Body of pancreas (tissue), 4 donors: ENCODE measurements around the gene GLTP.

Source experiments
- CTCF ChIP-seq, 7 experiments: fragments of 450-650 bp in 4 of 7; fragments of 200-600 bp in 3 of 7; sonication (generic) in 3 of 7; IDR thresholded peaks; one replicate each; pipeline ENCODE4 v1.5.1; 2016 to 2019; ENCODE audit warnings: antibody characterized with exemption in 7 of 7
- POLR2A ChIP-seq, 3 donors: fragments of 450-650 bp; IDR thresholded peaks; one replicate each; pipeline ENCODE4 v1.6.1; 2016; ENCODE audit warnings: antibody characterized with exemption in 3 of 3, mild to moderate bottlenecking in 2 of 3

- TF ChIP-seq CTCF (IDR thresholded peaks at IDR 0.05) (no peak), POLR2A (IDR thresholded peaks at IDR 0.05) (no peak)
These were observed 11.9 kb downstream of the GLTP start for GRCh38 chr12:109868182-109869051.
